Left lung (tissue), 10 donors: ENCODE measurements around the gene MALT1. TPM values are rescaled to one million over a fixed set of nuclear protein-coding genes. Genes with fewer than 3 reads are reported as not detected.
"Not testable (repeated sequence)": the region's sequence is repeated elsewhere in the genome, so short reads cannot be mapped to it uniquely, and the experiment has no call there.

Experiments used
- ATAC-seq: fragments of 200-7000 bp; cut with Tn5 transposase; one replicate; pipeline ENCODE4 v1.9.1; 2020; ENCODE audit warnings: moderate library complexity
- DNase-seq, 4 donors: peaks; one replicate each; pipeline ENCODE4 v3.0.0-alpha.2; 2013 to 2020
- H3K27ac ChIP-seq, 2 donors: fragments of 200-600 bp; sonication (generic) in 1 of 2; one replicate each; pipeline versions ENCODE4 v1.5.0 to v1.8.0; 2020 to 2021
- H3K27me3 ChIP-seq, 2 donors: fragments of 200-600 bp; sonication (generic) in 1 of 2; one replicate each; pipeline versions ENCODE4 v1.5.0 to v1.8.0; 2020 to 2021
- H3K36me3 ChIP-seq, 2 donors: fragments of 200-600 bp; sonication (generic) in 1 of 2; one replicate each; pipeline versions ENCODE4 v1.5.0 to v1.8.0; 2020 to 2021
- H3K4me1 ChIP-seq, 2 donors: fragments of 200-600 bp; one replicate each; pipeline ENCODE4 v1.8.0; 2021
- H3K4me3 ChIP-seq, 2 donors: fragments of 200-600 bp; sonication (generic) in 1 of 2; one replicate each; pipeline versions ENCODE4 v1.5.0 to v1.8.0; 2020 to 2021; ENCODE audit warnings: mild to moderate bottlenecking in 1 of 2
- H3K9me3 ChIP-seq, 2 donors: fragments of 200-600 bp; sonication (generic) in 1 of 2; one replicate each; pipeline versions ENCODE4 v1.5.0 to v1.8.0; 2020 to 2021
- intact Hi-C, 2 donors: fragments of 100-400 bp; cut with DNase I; formaldehyde crosslinking; loops; one replicate each; pipeline versions ENCODE4 v1.11.2 to v1.14.2; 2022
- polyA plus RNA-seq, 6 donors: library from polyadenylated mRNA; unstranded; fragments of 120-200 nt; gene quantifications; one replicate each; pipeline ENCODE4 v1.2.1, GENCODE V29; 2013; ENCODE audit not compliant: insufficient read length in 6 of 6
- total RNA-seq, 2 donors: library from RNA; stranded (reverse); fragmentation: NEBNext Ultra II Directional; extraction: Animal tissue kit (Norgen Biotek cat#: 25700); gene quantifications; one replicate each; pipeline ENCODE4 v1.2.1, GENCODE V29; 2021
- TF ChIP-seq, protein P1 (sequence below), 2 donors: fragments of 200-600 bp; sonication (generic) in 1 of 2; IDR thresholded peaks; one replicate each; pipeline versions ENCODE4 v1.5.0 to v1.8.0; 2021; ENCODE audit warnings: antibody characterized with exemption in 2 of 2
- donor health status: DM: no; HTN: yes; CAD: no.
- donor health status: DM: no; HTN: no; CAD: no.

The MALT1 gene
- total and polyA plus RNA-seq, 8 donors = 17.1 to 31.4 (median 22.8) TPM

DNA sequence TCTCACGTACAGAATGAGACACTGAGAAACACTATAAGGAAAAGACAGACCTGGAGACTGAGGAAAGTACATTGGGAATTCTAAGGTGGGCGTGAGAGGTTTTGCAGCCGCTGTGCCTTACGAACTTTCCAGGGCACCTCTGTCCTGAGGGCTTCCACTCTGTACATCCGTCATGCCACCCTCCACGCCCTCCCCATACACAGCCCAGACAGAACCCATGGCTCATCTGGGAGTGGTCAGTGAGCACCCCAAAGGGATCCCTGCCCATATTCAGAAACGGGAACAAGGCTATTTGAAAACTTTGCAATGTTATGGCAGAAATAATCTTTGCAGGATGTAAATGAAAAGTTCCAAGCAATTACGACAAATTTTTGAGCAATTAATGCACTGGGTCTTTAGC lies 98.1 kb downstream of the MALT1 start:
- no peak overlapping the region for H3K4me3 ChIP-seq
- no peak for DNase-seq
- no peaks in the 10 kb centered on the region for H3K36me3 ChIP-seq
- TF ChIP-seq, protein P1, sequence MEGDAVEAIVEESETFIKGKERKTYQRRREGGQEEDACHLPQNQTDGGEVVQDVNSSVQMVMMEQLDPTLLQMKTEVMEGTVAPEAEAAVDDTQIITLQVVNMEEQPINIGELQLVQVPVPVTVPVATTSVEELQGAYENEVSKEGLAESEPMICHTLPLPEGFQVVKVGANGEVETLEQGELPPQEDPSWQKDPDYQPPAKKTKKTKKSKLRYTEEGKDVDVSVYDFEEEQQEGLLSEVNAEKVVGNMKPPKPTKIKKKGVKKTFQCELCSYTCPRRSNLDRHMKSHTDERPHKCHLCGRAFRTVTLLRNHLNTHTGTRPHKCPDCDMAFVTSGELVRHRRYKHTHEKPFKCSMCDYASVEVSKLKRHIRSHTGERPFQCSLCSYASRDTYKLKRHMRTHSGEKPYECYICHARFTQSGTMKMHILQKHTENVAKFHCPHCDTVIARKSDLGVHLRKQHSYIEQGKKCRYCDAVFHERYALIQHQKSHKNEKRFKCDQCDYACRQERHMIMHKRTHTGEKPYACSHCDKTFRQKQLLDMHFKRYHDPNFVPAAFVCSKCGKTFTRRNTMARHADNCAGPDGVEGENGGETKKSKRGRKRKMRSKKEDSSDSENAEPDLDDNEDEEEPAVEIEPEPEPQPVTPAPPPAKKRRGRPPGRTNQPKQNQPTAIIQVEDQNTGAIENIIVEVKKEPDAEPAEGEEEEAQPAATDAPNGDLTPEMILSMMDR (IDR thresholded peaks at IDR 0.05) = no peak
- peaks cover 0 to 9% of the 10 kb centered on the region in 2 donors for H3K4me1 ChIP-seq
- intact Hi-C loops = no loop called here
- peaks cover 0 to 48% of the 10 kb centered on the region in 2 donors for H3K27me3 ChIP-seq
- H3K9me3 ChIP-seq = no peaks in the 10 kb centered on the region
- no peak overlapping the region for H3K27ac ChIP-seq
- ATAC-seq = no peak

DNA sequence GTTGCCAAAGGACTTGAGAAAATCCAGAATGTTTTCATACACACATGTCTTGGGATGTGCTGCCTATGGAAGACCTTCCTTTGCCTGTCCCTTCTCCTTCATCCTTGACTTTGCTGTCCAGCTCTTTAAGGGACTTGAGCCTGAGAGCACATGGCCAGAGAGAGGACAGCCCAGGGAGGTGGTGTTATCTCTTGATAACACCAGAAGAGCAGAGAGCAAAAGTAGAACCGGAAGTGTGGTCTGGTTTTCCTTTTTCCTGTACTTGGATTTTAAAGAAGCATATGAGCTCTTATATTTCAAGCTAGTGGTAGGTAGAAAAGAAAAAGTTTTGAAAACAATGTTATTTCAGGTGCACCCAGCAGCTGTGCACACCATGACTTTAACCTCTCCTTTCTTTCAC lies 99.3 kb downstream of the MALT1 start:
- TF ChIP-seq, protein P1 (IDR thresholded peaks at IDR 0.05) = no peak
- Histone ChIP-seq H3K4me3 (no peak overlapping the region), H3K27me3 (peaks cover 0 to 35% of the 10 kb centered on the region in 2 donors), H3K4me1 (peaks cover 0 to 9% of the 10 kb centered on the region in 2 donors), H3K9me3 (no peaks in the 10 kb centered on the region), H3K36me3 (no peaks in the 10 kb centered on the region), H3K27ac (no peak overlapping the region)
- ATAC-seq = no peak
- intact Hi-C loops = loop anchor here in 1 of 2 donors (10.0 kb wide), 1 partner anchor 294 kb away; no protein-coding TSS in a partner anchor
- DNase-seq = no peak

DNA sequence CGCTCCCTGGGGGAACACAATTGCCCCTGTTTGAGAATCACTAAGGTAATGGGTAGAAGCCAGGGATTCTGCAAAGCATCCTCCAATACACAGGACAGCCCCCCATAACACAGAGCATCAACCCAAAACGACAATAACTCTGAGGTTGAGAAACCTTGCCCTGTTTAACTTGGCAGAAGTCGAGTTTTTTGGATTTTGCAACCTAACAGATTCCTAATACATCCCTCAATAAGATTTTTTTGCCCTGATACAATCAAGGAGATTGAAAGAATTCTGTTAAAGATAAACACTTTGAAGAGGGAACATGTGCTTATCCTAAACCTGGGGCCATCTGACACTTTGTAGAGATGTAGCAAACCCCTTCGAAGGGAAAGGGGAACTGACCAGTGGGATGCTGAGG lies 100.9 kb downstream of the MALT1 start:
- ATAC-seq (no peak), DNase-seq (no peak)
- Histone ChIP-seq H3K9me3 (no peaks in the 10 kb centered on the region), H3K4me1 (peaks cover 0 to 9% of the 10 kb centered on the region in 2 donors), H3K27ac (no peak overlapping the region), H3K27me3 (peaks cover 0 to 24% of the 10 kb centered on the region in 2 donors), H3K4me3 (no peak overlapping the region), H3K36me3 (no peaks in the 10 kb centered on the region)
- TF ChIP-seq, protein P1 (IDR thresholded peaks at IDR 0.05) = no peak
- intact Hi-C loops = loop anchor here in 1 of 2 donors (10.0 kb wide), 1 partner anchor 293 kb away; no protein-coding TSS in a partner anchor

DNA sequence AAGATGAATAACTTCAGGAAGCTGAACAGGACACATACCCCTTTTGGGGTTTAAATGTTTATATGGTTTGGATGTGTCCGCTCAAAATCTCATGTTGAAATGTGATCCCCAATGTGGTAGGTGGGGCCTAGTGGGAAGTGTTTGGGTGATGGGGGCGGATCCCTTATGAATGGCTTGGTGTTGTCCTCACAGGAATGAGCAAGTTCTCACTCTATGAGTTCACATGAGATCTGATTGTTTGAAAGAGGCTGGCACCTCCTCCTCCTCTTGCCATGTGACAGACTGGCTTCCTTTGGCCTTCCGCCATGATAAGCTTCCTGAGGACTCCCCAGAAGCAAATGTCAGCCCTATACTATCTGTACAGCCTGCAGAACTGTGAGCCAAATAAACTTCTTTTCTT lies 104.8 kb downstream of the MALT1 start:
- H3K4me1 ChIP-seq = no peaks in the 10 kb centered on the region
- H3K4me3 ChIP-seq = no peak overlapping the region
- TF ChIP-seq, protein P1 (IDR thresholded peaks at IDR 0.05) = no peak
- no peak overlapping the region for H3K27ac ChIP-seq
- intact Hi-C loops = loop anchor here in 1 of 2 donors (10.0 kb wide), 1 partner anchor 289 kb away; no protein-coding TSS in a partner anchor
- H3K27me3 ChIP-seq = no peaks in the 10 kb centered on the region
- H3K9me3 ChIP-seq = no peaks in the 10 kb centered on the region
- ATAC-seq = no peak
- DNase-seq = no peak
- H3K36me3 ChIP-seq = no peaks in the 10 kb centered on the region

DNA sequence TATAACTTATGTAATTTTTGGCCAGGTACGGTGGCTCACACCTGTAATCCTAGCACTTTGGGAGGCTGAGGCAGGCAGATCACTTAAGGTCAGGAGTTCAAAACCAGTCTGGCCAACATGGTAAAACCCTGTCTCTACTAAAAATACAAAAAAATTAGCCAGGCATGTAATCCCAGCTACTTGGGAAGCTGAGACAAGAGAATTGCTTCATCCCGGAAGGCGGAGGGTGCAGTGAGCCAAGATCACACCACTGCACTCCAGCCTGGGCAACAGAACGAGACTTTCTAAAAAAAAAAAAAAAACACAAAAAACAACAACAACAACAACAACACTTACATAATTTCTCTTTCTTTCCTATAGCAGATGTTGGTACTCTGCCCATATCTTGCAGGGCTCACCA lies 105.3 kb downstream of the MALT1 start:
- H3K9me3 ChIP-seq, H3K36me3 ChIP-seq, H3K27me3 ChIP-seq, H3K4me1 ChIP-seq, DNase-seq, ATAC-seq, H3K27ac ChIP-seq, H3K4me3 ChIP-seq: not testable (repeated sequence)
- intact Hi-C loops = loop anchor here in 1 of 2 donors (10.0 kb wide), 1 partner anchor 288 kb away; no protein-coding TSS in a partner anchor

DNA sequence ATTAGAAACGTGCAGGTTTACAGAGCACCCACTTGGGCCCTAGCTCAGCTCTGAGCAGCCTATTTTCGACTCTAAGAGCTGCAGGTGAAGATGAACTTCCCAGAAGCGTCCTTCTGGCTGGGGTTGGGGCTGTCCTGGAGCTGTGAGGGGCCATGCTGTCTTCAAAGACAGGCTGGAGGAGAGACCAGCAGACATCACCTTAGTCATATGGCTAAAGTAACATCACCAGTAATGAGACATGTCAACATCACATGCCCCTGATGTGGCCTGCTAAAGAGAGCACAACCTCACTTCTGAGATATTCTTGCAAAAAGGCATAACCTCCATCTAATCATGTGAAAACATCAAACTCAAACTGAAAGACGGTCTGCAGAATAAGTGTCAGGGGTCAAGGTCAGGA lies 106.2 kb downstream of the MALT1 start:
- Histone ChIP-seq H3K9me3 (no peaks in the 10 kb centered on the region), H3K4me1 (no peaks in the 10 kb centered on the region), H3K27me3 (no peaks in the 10 kb centered on the region), H3K4me3 (no peak overlapping the region), H3K27ac (no peak overlapping the region), H3K36me3 (no peaks in the 10 kb centered on the region)
- TF ChIP-seq, protein P1 (IDR thresholded peaks at IDR 0.05) = no peak
- ATAC-seq (no peak), DNase-seq (no peak)
- intact Hi-C loops = loop anchor here in 1 of 2 donors (10.0 kb wide), 1 partner anchor 287 kb away; no protein-coding TSS in a partner anchor
